Smooth muscle cell (in vitro differentiated cells): ENCODE measurements around the gene ZSCAN18. TPM values are rescaled to one million over a fixed set of nuclear protein-coding genes. Genes with fewer than 3 reads are reported as not detected.

Experiments used
- DNase-seq: peaks from one replicate; lab custom pipeline; 2025; ENCODE audit not compliant: unreplicated experiment; lab: John Stamatoyannopoulos, UW
- H2AFZ ChIP-seq: fragments of 200-600 bp; sonication (generic); 2 replicates; pipeline ENCODE4 v1.6.0; 2016; ENCODE audit warnings: antibody characterized with exemption, low read depth, mild to moderate bottlenecking
- H3F3A ChIP-seq: fragments of 200-600 bp; sonication (generic); 2 replicates; pipeline ENCODE4 v1.6.0; 2017; ENCODE audit warnings: antibody characterized with exemption, low read depth
- H3K27ac ChIP-seq: fragments of 200-600 bp; sonication (generic); 2 replicates; pipeline ENCODE4 v1.5.1; 2016; ENCODE audit warnings: low read depth, mild to moderate bottlenecking
- H3K27me3 ChIP-seq: fragments of 200-600 bp; sonication (generic); 2 replicates; pipeline ENCODE4 v1.6.1; 2016; ENCODE audit warnings: low read depth, mild to moderate bottlenecking
- H3K36me3 ChIP-seq: fragments of 200-600 bp; sonication (generic); 2 replicates; pipeline ENCODE4 v1.5.1; 2016; ENCODE audit warnings: low read depth
- H3K4me1 ChIP-seq: fragments of 200-600 bp; sonication (generic); 2 replicates; pipeline ENCODE4 v1.5.1; 2016; ENCODE audit warnings: low read depth
- H3K4me2 ChIP-seq: fragments of 200-600 bp; sonication (generic); 2 replicates; pipeline ENCODE4 v1.6.0; 2016; ENCODE audit warnings: mild to moderate bottlenecking
- H3K4me3 ChIP-seq: fragments of 200-600 bp; sonication (generic); 2 replicates; pipeline ENCODE4 v1.5.1; 2016; ENCODE audit warnings: mild to moderate bottlenecking
- H3K79me2 ChIP-seq: fragments of 200-600 bp; sonication (generic); 2 replicates; pipeline ENCODE4 v1.6.0; 2016; ENCODE audit warnings: low read depth, mild to moderate bottlenecking
- H3K9ac ChIP-seq: fragments of 200-600 bp; sonication (generic); 2 replicates; pipeline ENCODE4 v1.6.0; 2016; ENCODE audit warnings: low read depth
- H3K9me3 ChIP-seq: fragments of 200-600 bp; sonication (generic); replicated peaks from 2 replicates; pipeline ENCODE4 v1.5.1; 2016; ENCODE audit warnings: low read depth
- H4K20me1 ChIP-seq: fragments of 200-600 bp; sonication (generic); 2 replicates; pipeline ENCODE4 v1.6.0; 2016; ENCODE audit warnings: low read depth
- WGBS: methylation state at CpG from one replicate; pipeline ENCODE4 v1.1.7; 2016; ENCODE audit warnings: low lambda C conversion rate; 5-methylcytosine and 5-hydroxymethylcytosine counted together
- polyA plus RNA-seq: library from polyadenylated mRNA; unstranded; fragments of >200 nt; fragmentation: Nextera tagmentation; extraction: Ambion mirVana; gene quantifications from 2 replicates; pipeline ENCODE4 v1.2.1, GENCODE V29; 2016
- total RNA-seq: library from RNA; depleted of rRNA; stranded (reverse); fragments of >200 nt; gene quantifications from 2 replicates; pipeline ENCODE4 v1.2.3, GENCODE V29; 2014
- TF ChIP-seq, protein P1 (sequence below): fragments of 200-600 bp; sonication (generic); IDR thresholded peaks from 2 replicates; pipeline ENCODE4 v1.5.1; 2017; ENCODE audit warnings: borderline replicate concordance, mild to moderate bottlenecking, antibody characterized with exemption; ENCODE audit not compliant: insufficient read depth, poor library complexity, severe bottlenecking

Gene ZSCAN18
- total and polyA plus RNA-seq, 2 experiments from 2014 or later, result 32.9 to 54.6 TPM

DNA sequence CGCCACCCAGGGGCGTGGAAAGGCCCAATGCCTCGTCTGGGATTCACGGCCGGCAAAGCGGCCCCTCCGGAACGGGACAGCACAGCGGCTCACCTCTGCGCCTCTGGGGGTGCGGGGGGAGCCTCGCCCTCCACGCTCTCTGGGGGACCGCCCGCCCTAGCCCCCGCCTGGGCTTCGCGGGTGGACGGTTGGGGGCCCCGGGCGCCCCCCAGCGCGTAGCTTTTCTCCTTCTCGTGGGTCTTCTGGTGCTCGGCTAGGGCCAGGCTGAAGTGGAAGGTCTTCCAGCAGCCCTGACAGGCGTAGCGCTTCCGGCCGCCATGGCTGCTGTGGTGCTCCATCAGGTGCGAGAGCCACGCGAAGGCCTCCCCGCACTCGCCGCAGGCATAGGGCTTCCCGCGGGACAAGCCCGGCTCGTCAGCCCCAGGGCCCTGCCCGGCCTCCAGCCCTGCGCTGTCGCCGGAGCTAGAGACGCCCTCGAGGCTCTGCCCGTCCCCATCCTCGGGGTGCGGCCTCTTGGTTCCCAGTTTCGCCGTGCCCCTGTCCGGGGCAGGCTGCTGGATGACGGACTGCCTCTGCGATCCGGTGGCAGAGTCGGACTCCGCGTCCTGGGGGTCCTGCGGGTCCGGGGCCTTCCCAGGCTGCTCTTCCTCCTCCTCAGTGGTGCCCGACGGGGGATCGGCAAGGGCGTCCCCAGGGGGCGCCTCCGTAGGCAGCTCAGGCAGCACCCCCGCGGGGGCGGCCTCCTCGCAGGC, 13.3 kb downstream of the ZSCAN18 start:
- Histone ChIP-seq H4K20me1 (no peaks in the 10 kb centered on the region), H3K9me3 (peaks cover 16% of the 10 kb centered on the region), H3F3A (no peaks in the 10 kb centered on the region), H3K27ac (no peak overlapping the region), H3K4me1 (no peaks in the 10 kb centered on the region), H3K79me2 (no peaks in the 10 kb centered on the region), H3K4me3 (no peak overlapping the region), H3K9ac (no peak overlapping the region), H2AFZ (no peak overlapping the region), H3K36me3 (no peaks in the 10 kb centered on the region), H3K27me3 (no peaks in the 10 kb centered on the region), H3K4me2 (no peak overlapping the region)
- no peak for DNase-seq
- TF ChIP-seq, protein P1, sequence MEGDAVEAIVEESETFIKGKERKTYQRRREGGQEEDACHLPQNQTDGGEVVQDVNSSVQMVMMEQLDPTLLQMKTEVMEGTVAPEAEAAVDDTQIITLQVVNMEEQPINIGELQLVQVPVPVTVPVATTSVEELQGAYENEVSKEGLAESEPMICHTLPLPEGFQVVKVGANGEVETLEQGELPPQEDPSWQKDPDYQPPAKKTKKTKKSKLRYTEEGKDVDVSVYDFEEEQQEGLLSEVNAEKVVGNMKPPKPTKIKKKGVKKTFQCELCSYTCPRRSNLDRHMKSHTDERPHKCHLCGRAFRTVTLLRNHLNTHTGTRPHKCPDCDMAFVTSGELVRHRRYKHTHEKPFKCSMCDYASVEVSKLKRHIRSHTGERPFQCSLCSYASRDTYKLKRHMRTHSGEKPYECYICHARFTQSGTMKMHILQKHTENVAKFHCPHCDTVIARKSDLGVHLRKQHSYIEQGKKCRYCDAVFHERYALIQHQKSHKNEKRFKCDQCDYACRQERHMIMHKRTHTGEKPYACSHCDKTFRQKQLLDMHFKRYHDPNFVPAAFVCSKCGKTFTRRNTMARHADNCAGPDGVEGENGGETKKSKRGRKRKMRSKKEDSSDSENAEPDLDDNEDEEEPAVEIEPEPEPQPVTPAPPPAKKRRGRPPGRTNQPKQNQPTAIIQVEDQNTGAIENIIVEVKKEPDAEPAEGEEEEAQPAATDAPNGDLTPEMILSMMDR, result no peak
- WGBS, result 99% methylated on average over 66 of the region's 69 CpGs

DNA sequence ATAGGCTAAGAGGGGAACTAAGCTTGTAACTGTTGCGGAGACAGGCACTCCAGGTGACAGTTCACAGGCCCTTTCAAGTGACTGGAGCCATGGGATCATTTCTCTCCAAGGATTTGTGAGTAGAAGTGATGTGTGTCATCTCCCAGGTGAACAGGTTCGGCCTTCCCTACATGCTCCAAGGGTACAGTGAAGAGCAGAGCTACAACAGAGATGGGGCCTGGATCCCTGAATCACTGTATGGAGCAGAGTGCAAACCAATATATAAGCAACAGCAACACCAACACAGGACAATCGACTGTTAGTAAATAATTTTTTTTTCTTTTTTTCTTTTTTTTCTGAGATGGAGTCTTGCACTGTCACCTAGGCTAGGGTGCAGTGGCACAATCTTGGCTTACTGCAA, 15.0 kb downstream of the ZSCAN18 start:
- Histone ChIP-seq H3K27me3 (no peaks in the 10 kb centered on the region), H2AFZ (no peak overlapping the region), H3K4me1 (no peaks in the 10 kb centered on the region), H4K20me1 (no peaks in the 10 kb centered on the region), H3K79me2 (no peaks in the 10 kb centered on the region), H3K4me3 (no peak overlapping the region), H3K36me3 (no peaks in the 10 kb centered on the region), H3K9ac (no peak overlapping the region), H3F3A (no peaks in the 10 kb centered on the region), H3K4me2 (no peak overlapping the region), H3K27ac (no peak overlapping the region), H3K9me3 (peaks cover 16% of the 10 kb centered on the region)
- no peak for DNase-seq
- TF ChIP-seq, protein P1, result no peak
- WGBS, result 91% methylated on average over 3 of the region's 3 CpGs

DNA sequence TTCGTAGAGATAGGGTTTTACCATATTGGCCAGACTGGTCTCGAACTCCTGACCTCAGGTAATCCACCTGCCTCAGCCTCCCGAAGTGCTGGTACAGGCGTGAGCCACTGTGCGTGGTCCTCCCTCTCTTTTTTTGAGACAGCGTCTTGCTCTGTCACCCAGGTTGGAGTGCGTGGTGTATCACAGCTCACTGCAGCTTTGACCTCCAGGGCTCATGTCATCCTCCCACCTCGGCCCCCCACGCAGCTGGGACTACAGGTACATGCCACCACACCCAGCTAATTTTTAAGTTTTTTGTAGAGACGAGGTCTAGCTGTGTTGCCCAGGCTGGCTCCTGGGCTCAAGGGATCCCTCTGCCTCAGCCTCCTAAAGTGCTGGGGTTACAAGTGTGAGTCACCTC, 18.2 kb downstream of the ZSCAN18 start:
- no peak overlapping the region for H3K9ac ChIP-seq
- no peaks in the 10 kb centered on the region for H4K20me1 ChIP-seq
- DNase-seq, result no peak
- no peaks in the 10 kb centered on the region for H3K27me3 ChIP-seq
- TF ChIP-seq, protein P1, result no peak
- 91% methylated on average over 10 of the region's 10 CpGs for WGBS
- H3K27ac ChIP-seq, result no peak overlapping the region
- H3K79me2 ChIP-seq, result no peaks in the 10 kb centered on the region
- no peak overlapping the region for H3K4me3 ChIP-seq
- no peaks in the 10 kb centered on the region for H3K36me3 ChIP-seq
- H3F3A ChIP-seq, result no peaks in the 10 kb centered on the region
- no peak overlapping the region for H2AFZ ChIP-seq
- no peak overlapping the region for H3K4me2 ChIP-seq
- H3K9me3 ChIP-seq, result peaks cover 16% of the 10 kb centered on the region
- H3K4me1 ChIP-seq, result no peaks in the 10 kb centered on the region

DNA sequence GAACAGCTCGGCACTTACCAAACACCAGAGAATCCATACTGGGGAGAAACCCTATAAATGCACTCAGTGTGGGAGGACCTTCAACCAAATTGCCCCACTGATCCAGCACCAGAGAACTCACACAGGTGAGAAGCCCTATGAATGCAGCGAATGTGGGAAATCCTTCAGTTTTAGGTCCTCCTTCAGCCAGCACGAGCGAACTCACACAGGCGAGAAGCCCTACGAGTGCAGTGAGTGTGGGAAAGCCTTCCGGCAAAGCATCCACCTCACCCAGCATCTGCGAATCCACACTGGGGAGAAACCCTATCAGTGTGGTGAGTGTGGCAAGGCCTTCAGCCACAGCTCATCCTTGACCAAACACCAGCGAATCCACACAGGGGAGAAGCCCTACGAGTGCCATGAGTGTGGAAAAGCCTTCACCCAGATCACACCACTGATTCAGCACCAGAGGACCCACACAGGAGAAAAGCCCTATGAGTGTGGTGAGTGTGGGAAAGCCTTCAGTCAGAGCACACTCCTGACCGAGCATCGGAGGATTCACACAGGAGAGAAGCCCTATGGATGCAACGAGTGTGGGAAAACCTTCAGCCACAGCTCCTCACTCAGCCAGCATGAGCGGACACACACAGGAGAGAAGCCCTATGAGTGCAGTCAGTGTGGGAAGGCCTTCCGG, 30.7 kb downstream of the ZSCAN18 start:
- no peaks in the 10 kb centered on the region for H3K27me3 ChIP-seq
- H3K79me2 ChIP-seq, result no peaks in the 10 kb centered on the region
- DNase-seq, result no peak
- TF ChIP-seq, protein P1, result no peak
- no peak overlapping the region for H3K9ac ChIP-seq
- peaks cover 33% of the 10 kb centered on the region for H3K36me3 ChIP-seq
- H3F3A ChIP-seq, result no peaks in the 10 kb centered on the region
- H3K27ac ChIP-seq, result no peak overlapping the region
- no peaks in the 10 kb centered on the region for H3K4me1 ChIP-seq
- no peak overlapping the region for H3K4me3 ChIP-seq
- H2AFZ ChIP-seq, result no peak overlapping the region
- no peaks in the 10 kb centered on the region for H4K20me1 ChIP-seq
- WGBS, result 97% methylated on average over 14 of the region's 15 CpGs
- H3K9me3 ChIP-seq, result peaks cover 28% of the 10 kb centered on the region
- no peak overlapping the region for H3K4me2 ChIP-seq
